ENCODE data around the gene ERFL. TPM values are rescaled to one million over a fixed set of nuclear protein-coding genes. Genes with fewer than 3 reads are reported as not detected.

Gene ERFL
- polyA plus RNA-seq, 1 of the 3 experiments (the other 2 are of a cell fraction): 0.07 TPM

- ChIA-PET CTCF (interaction anchor here (1.6 to 1.9 kb wide), 3 partner anchors 8 to 29 kb away, joined by 4 to 7 read pairs (median 5); no protein-coding TSS in a partner anchor), POLR2A (no interaction called here)
- Histone ChIP-seq H3K9ac (no peak overlapping the region), H3K4me1 (ENCODE audit: control insufficient read depth in 1 of 2, insufficient read depth in 2 of 2, low read depth in 1 of 2, low read length in 1 of 2) (peaks cover 0 to 13% of the 10 kb centered on the region in 2 experiments; a peak in 1 of 4 replicates), H3K79me2 (ENCODE audit: insufficient read depth) (no peaks in the 10 kb centered on the region), H3F3A (replicated peaks; ENCODE audit: insufficient read depth) (no peaks in the 10 kb centered on the region), H3K27me3 (ENCODE audit: insufficient read depth) (no peaks in the 10 kb centered on the region), H4K20me1 (ENCODE audit: insufficient read depth) (0 out of 2 replicates have a peak, but pooled peaks cover 5% of the 10 kb centered on the region), H3K4me2 (no peak overlapping the region), H3K4me3 (ENCODE audit: low read depth in 2 of 2, low read length in 1 of 2) (no peak overlapping the region), H3K36me3 (replicated peaks in 1 of 2; ENCODE audit: control insufficient read depth in 1 of 2, insufficient read depth in 2 of 2, low read length in 1 of 2) (peaks cover 22 to 67% of the 10 kb centered on the region in 2 experiments), H2AFZ (ENCODE audit: low read depth) (no peak overlapping the region), H3K9me2 (no peaks in the 10 kb centered on the region), H3K27ac (ENCODE audit: low read depth in 2 of 2, low read length in 1 of 2) (no peak overlapping the region), H3K9me3 (no peaks in the 10 kb centered on the region)
- DNase-seq: no peak
- TF ChIP-seq CTCF (IDR thresholded peaks at IDR 0.05) (no peak), ELF1 (IDR thresholded peaks at IDR 0.05) (no peak), MEF2A (IDR thresholded peaks at IDR 0.05; ENCODE audit: borderline replicate concordance, low read depth) (no peak), MXI1 (IDR thresholded peaks at IDR 0.05; ENCODE audit: low read depth, low read length) (no peak), SIN3A (IDR thresholded peaks at IDR 0.05; ENCODE audit: borderline replicate concordance, low read depth, low read length) (no peak), YY1 (IDR thresholded peaks at IDR 0.05; ENCODE audit: low read depth) (no peak), RAD21 (IDR thresholded peaks at IDR 0.05; ENCODE audit: low read length) (no peak)
- WGBS (ENCODE audit: low lambda C conversion rate): 91% methylated on average over 8 of the region's 17 CpGs
These were observed 25.7 kb downstream of the ERFL start for GRCh38 chr19:41902594-41902993.

GRCh38 chr19:41901707-41902360 is 26.4 kb downstream of the ERFL start:
- H3K4me1 ChIP-seq (ENCODE audit: control insufficient read depth in 1 of 2, insufficient read depth in 2 of 2, low read depth in 1 of 2, low read length in 1 of 2): peaks cover 0 to 8% of the 10 kb centered on the region in 2 experiments; a peak in 1 of 4 replicates
- H3K9me2 ChIP-seq: no peaks in the 10 kb centered on the region
- no peaks in the 10 kb centered on the region for H3K9me3 ChIP-seq
- ChIA-PET POLR2A (no interaction called here), CTCF (interaction anchor here (0.8 to 1.9 kb wide), 4 partner anchors 9 to 49 kb away, joined by 3 to 7 read pairs (median 4); no protein-coding TSS in a partner anchor)
- no peaks in the 10 kb centered on the region for H3K79me2 ChIP-seq (ENCODE audit: insufficient read depth)
- H3F3A ChIP-seq (replicated peaks; ENCODE audit: insufficient read depth): no peaks in the 10 kb centered on the region
- no peak overlapping the region for H3K9ac ChIP-seq
- no peak for DNase-seq
- WGBS (ENCODE audit: low lambda C conversion rate): 98% methylated on average over 8 of the region's 21 CpGs
- no peak overlapping the region for H3K4me2 ChIP-seq
- H3K4me3 ChIP-seq (ENCODE audit: low read depth in 2 of 2, low read length in 1 of 2): no peak overlapping the region
- 0 out of 2 replicates have a peak, but pooled peaks cover 5% of the 10 kb centered on the region for H4K20me1 ChIP-seq (ENCODE audit: insufficient read depth)
- H3K27ac ChIP-seq (ENCODE audit: low read depth in 2 of 2, low read length in 1 of 2): no peak overlapping the region
- peaks cover 22 to 63% of the 10 kb centered on the region in 2 experiments for H3K36me3 ChIP-seq (replicated peaks in 1 of 2; ENCODE audit: control insufficient read depth in 1 of 2, insufficient read depth in 2 of 2, low read length in 1 of 2)
- no peaks in the 10 kb centered on the region for H3K27me3 ChIP-seq (ENCODE audit: insufficient read depth)
- H2AFZ ChIP-seq (ENCODE audit: low read depth): no peak overlapping the region
- TF ChIP-seq MAX (IDR thresholded peaks at IDR 0.05; ENCODE audit: low read depth) (no peak), TEAD4 (IDR thresholded peaks at IDR 0.05; ENCODE audit: borderline replicate concordance, insufficient read depth) (no peak), PBX3 (IDR thresholded peaks at IDR 0.05) (no peak), NRF1 (IDR thresholded peaks at IDR 0.05; ENCODE audit: low read depth, low read length) (no peak), ZBTB33 (IDR thresholded peaks at IDR 0.05; ENCODE audit: borderline replicate concordance, low read depth) (no peak), EZH2phosphoT487 (IDR thresholded peaks at IDR 0.05; ENCODE audit: borderline replicate concordance, low read depth) (no peak), RFX5 (IDR thresholded peaks at IDR 0.05; ENCODE audit: low read length) (no peak), IRF3 (IDR thresholded peaks at IDR 0.05; ENCODE audit: low read depth, low read length) (no peak), SMC3 (IDR thresholded peaks at IDR 0.05; ENCODE audit: low read depth, low read length) (no peak), CHD2 (IDR thresholded peaks at IDR 0.05; ENCODE audit: low read length, partially characterized antibody) (no peak)
